VCaP (cell line): ENCODE results near the gene ACSM6.

Experiments
- H3K27ac ChIP-seq: fragments of 450-650 bp; 2 replicates; pipeline ENCODE4 v1.5.1; 2017
- TF ChIP-seq, protein P1 (sequence below): fragments of 450-650 bp; conservative IDR thresholded peaks from 2 replicates; pipeline ENCODE4 v1.5.1; 2017; ENCODE audit warnings: mild to moderate bottlenecking, moderate library complexity

ACSM6 gene, protein sequence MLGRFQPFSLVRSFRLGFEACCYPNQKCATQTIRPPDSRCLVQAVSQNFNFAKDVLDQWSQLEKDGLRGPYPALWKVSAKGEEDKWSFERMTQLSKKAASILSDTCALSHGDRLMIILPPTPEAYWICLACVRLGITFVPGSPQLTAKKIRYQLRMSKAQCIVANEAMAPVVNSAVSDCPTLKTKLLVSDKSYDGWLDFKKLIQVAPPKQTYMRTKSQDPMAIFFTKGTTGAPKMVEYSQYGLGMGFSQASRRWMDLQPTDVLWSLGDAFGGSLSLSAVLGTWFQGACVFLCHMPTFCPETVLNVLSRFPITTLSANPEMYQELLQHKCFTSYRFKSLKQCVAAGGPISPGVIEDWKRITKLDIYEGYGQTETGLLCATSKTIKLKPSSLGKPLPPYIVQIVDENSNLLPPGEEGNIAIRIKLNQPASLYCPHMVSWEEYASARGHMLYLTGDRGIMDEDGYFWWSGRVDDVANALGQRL

DNA sequence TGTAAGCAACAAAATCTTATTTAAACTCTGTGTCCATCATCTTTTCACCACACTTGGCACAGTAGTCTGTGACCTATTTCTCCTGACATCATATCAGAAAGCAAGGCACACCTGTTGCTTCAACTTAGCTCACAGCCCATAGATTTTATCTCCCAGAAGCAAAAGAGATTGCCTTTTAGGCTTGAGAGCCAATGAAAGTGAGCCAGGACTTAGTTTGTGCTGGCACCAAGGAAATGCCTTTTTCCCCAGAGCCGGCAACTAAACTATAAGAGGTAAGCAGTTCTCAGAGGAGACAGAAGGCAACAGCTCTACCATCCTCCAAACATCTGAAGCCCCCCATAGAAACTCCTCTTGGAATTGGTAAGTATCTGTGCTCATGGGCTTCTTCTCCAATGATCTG lies at the start of gene ACSM6:
Gene ACSM6, plus strand, starts transcription at position 295 of the 400 bp plus-strand sequence. CDS start 248 bp downstream, outside the sequence.
- TF ChIP-seq, protein P1, sequence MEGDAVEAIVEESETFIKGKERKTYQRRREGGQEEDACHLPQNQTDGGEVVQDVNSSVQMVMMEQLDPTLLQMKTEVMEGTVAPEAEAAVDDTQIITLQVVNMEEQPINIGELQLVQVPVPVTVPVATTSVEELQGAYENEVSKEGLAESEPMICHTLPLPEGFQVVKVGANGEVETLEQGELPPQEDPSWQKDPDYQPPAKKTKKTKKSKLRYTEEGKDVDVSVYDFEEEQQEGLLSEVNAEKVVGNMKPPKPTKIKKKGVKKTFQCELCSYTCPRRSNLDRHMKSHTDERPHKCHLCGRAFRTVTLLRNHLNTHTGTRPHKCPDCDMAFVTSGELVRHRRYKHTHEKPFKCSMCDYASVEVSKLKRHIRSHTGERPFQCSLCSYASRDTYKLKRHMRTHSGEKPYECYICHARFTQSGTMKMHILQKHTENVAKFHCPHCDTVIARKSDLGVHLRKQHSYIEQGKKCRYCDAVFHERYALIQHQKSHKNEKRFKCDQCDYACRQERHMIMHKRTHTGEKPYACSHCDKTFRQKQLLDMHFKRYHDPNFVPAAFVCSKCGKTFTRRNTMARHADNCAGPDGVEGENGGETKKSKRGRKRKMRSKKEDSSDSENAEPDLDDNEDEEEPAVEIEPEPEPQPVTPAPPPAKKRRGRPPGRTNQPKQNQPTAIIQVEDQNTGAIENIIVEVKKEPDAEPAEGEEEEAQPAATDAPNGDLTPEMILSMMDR, result no peak
- H3K27ac ChIP-seq, result no peak within 1 kb of the TSS

DNA sequence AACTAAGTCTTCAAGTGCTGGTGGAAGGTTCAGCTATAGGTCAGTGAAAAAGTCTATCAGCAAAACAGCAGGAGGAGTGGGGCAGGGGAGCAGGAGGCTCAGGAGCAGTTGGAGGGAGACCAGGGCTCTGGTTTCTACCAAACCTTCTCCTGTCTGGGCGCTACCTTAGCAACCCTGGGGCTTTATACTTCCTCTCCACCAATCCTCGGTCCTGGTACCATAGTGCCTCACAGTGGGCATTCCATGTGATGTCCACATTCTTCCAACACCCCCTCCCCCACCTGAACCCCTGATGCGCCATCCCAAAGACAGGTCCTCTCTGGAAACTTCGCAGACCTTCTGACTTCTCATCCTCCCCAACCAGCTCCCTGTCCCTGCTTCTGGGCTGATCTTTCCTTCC lies 25.3 kb upstream of the ACSM6 start:
- TF ChIP-seq, protein P1, result no peak
- H3K27ac ChIP-seq, result no peak overlapping the region

DNA sequence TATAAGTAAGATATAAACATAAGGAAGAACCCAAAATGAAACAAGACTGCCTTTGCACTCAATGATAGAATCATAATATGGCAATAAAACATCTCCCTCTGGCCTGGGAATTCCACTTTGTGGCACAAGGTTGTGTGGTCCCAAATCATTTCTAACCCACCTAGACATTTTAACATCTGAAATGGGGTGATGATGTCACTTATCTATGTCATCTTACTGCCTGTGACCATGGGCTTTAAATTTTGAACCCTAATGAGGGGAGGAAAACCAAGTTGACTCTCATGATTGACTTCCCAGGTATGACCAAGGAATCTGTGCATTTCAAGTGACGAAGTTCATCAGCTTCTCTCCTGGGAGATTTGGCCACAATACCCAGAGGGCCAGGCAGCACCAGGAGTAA lies 24.5 kb upstream of the ACSM6 start:
- TF ChIP-seq, protein P1, result no peak
- H3K27ac ChIP-seq, result no peak overlapping the region

DNA sequence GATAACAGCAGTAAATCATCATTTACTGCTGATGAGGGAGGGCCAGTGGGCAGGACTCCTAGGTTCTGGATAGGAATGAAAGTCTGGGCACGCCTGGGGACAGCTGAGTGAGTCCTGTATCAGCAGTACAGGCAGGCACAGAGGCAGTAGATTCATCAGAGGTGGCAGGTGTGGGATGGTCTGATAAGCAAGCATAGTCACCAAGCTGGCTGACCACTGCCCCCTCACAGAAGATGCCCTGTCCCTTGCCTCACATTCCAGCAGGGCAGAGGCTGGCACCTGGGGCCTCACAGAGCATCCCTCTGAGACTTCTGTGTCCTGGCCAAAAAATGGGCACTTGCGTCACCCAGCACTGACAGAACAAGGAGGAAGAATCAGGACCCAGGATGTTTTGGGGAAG lies 23.2 kb upstream of the ACSM6 start:
- TF ChIP-seq, protein P1, result no peak

DNA sequence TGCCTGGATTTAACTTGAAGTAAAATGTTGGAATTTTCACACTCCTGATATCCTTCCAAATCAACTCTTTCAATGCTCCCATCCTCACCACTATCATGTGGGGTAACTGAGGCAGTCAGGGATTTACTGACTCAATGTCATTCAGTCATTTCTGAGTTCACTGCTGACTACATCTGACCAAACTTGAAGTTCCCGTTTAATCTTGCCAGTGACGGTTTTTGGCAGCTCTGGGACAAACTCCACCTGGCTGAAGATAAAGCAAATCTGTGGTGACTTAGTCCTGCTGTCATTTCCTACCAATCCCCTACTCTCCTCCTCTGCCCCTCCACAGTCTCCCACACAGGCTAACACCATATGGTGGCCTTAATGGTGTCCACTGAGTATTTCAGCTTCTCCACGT lies 22.7 kb upstream of the ACSM6 start:
- TF ChIP-seq, protein P1, result no peak
- no peak overlapping the region for H3K27ac ChIP-seq

More for the DNA sequence above, 23.2 kb upstream of the ACSM6 start:
- H3K27ac ChIP-seq, result no peak overlapping the region

DNA sequence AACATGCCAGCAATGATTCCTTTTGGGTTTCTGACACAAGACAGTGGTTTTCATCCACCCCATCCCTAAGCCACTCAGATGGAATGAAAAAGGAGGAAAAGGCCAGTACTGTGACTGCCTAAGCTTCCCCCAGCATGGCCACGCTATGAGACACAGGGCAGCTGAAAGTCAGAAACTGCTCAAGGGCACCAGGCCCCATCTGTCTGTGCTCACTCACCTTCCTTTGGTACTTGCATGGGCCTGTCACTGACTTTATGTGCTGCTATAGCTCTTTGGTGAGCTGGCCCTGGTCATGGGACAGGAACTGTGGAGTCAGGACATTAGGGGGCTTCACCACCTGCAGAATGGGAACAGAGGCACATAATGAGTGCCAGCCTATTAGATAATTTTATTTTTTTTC lies 21.2 kb upstream of the ACSM6 start:
- TF ChIP-seq, protein P1, result no peak
- H3K27ac ChIP-seq, result no peak overlapping the region

DNA sequence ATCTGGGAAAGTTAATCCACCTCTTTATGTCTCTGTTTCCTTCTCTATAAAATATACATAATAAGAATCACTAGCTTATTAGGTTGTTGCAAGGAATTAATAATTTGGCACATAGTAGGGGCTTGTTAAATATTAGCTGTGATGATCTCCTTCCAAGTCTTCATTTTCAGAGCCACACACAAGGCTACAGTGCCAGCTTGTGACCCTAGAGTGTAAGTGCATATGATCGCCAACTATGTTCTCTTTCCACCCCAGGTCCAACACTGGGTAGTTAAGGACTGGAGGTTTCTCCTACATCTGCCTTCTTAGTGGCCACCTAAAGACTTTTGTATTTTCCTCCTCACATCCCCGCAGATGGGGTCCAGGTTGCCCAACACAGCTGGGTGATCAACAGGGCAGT lies 17.9 kb upstream of the ACSM6 start:
- TF ChIP-seq, protein P1, result peak; percentile 87
- no peak overlapping the region for H3K27ac ChIP-seq
